Measurements from ENCODE around the gene SLC6A18.

SLC6A18 gene

GRCh38 chr5:1279443-1280151 is 54.4 kb downstream of the SLC6A18 start:
- Histone ChIP-seq H3K4me3 (ENCODE audit: low read length) (no peak overlapping the region), H3K36me3 (replicated peaks; ENCODE audit: insufficient read depth, low read length) (no peaks in the 10 kb centered on the region), H3K27ac (ENCODE audit: low read length) (no peak overlapping the region), H2AFZ (ENCODE audit: low read length) (no peak overlapping the region), H3K9me2 (replicated peaks; ENCODE audit: insufficient read depth, low read length) (no peaks in the 10 kb centered on the region), H3F3A (ENCODE audit: insufficient read depth, low read length) (no peaks in the 10 kb centered on the region), H3K9ac (ENCODE audit: low read length) (no peak overlapping the region), H3K4me2 (ENCODE audit: low read depth, low read length) (no peak overlapping the region), H3K4me1 (ENCODE audit: low read length) (no peaks in the 10 kb centered on the region), H3K9me3 (replicated peaks; ENCODE audit: insufficient read depth, low read length) (no peaks in the 10 kb centered on the region), H3K27me3 (replicated peaks; ENCODE audit: insufficient read depth, low read length) (no peaks in the 10 kb centered on the region), H4K20me1 (ENCODE audit: insufficient read depth, low read length) (no peaks in the 10 kb centered on the region), H3K79me2 (ENCODE audit: low read length) (no peaks in the 10 kb centered on the region)
- DNase-seq: no peak
- TF ChIP-seq CTCF (IDR thresholded peaks at IDR 0.05; ENCODE audit: low read length) (no peak), EZH2phosphoT487 (IDR thresholded peaks at IDR 0.05; ENCODE audit: low read length) (no peak), EZH2 (optimal IDR thresholded peaks at IDR 0.05; ENCODE audit: low read depth, low read length) (no peak)

GRCh38 chr5:1280177-1281037 is 55.2 kb downstream of the SLC6A18 start:
- no peaks in the 10 kb centered on the region for H3K79me2 ChIP-seq (ENCODE audit: low read length)
- H3K9me2 ChIP-seq (replicated peaks; ENCODE audit: insufficient read depth, low read length): no peaks in the 10 kb centered on the region
- TF ChIP-seq CTCF (IDR thresholded peaks at IDR 0.05; ENCODE audit: low read length) (no peak), EZH2phosphoT487 (IDR thresholded peaks at IDR 0.05; ENCODE audit: low read length) (no peak), EZH2 (optimal IDR thresholded peaks at IDR 0.05; ENCODE audit: low read depth, low read length) (no peak)
- H3K27ac ChIP-seq (ENCODE audit: low read length): no peak overlapping the region
- H4K20me1 ChIP-seq (ENCODE audit: insufficient read depth, low read length): no peaks in the 10 kb centered on the region
- no peak overlapping the region for H2AFZ ChIP-seq (ENCODE audit: low read length)
- no peaks in the 10 kb centered on the region for H3K4me1 ChIP-seq (ENCODE audit: low read length)
- no peak overlapping the region for H3K4me3 ChIP-seq (ENCODE audit: low read length)
- no peaks in the 10 kb centered on the region for H3K36me3 ChIP-seq (replicated peaks; ENCODE audit: insufficient read depth, low read length)
- H3F3A ChIP-seq (ENCODE audit: insufficient read depth, low read length): no peaks in the 10 kb centered on the region
- no peak overlapping the region for H3K4me2 ChIP-seq (ENCODE audit: low read depth, low read length)
- H3K9me3 ChIP-seq (replicated peaks; ENCODE audit: insufficient read depth, low read length): no peaks in the 10 kb centered on the region
- H3K27me3 ChIP-seq (replicated peaks; ENCODE audit: insufficient read depth, low read length): no peaks in the 10 kb centered on the region
- no peak overlapping the region for H3K9ac ChIP-seq (ENCODE audit: low read length)
- no peak for DNase-seq

GRCh38 chr5:1281038-1281882 is 56.1 kb downstream of the SLC6A18 start:
- H3K9me3 ChIP-seq (replicated peaks; ENCODE audit: insufficient read depth, low read length): no peaks in the 10 kb centered on the region

More at GRCh38 chr5:1281038-1281882, 56.1 kb downstream of the SLC6A18 start:
- Histone ChIP-seq H3K36me3 (replicated peaks; ENCODE audit: insufficient read depth, low read length) (no peaks in the 10 kb centered on the region), H3K27ac (ENCODE audit: low read length) (no peak overlapping the region), H4K20me1 (ENCODE audit: insufficient read depth, low read length) (no peaks in the 10 kb centered on the region), H3K4me2 (ENCODE audit: low read depth, low read length) (no peak overlapping the region), H3K9ac (ENCODE audit: low read length) (no peak overlapping the region), H3K27me3 (replicated peaks; ENCODE audit: insufficient read depth, low read length) (no peaks in the 10 kb centered on the region), H3K9me2 (replicated peaks; ENCODE audit: insufficient read depth, low read length) (no peaks in the 10 kb centered on the region), H3F3A (ENCODE audit: insufficient read depth, low read length) (no peaks in the 10 kb centered on the region), H3K4me3 (ENCODE audit: low read length) (no peak overlapping the region), H3K4me1 (ENCODE audit: low read length) (no peaks in the 10 kb centered on the region), H2AFZ (ENCODE audit: low read length) (no peak overlapping the region), H3K79me2 (ENCODE audit: low read length) (no peaks in the 10 kb centered on the region; the same call in 1 of the 2 replicates)
- TF ChIP-seq EZH2 (optimal IDR thresholded peaks at IDR 0.05; ENCODE audit: low read depth, low read length) (no peak), EZH2phosphoT487 (IDR thresholded peaks at IDR 0.05; ENCODE audit: low read length) (no peak), CTCF (IDR thresholded peaks at IDR 0.05; ENCODE audit: low read length) (no peak)
- DNase-seq: no peak
